HepG2 (cell line): ENCODE results near the gene SNRPN. TPM values are rescaled to one million over a fixed set of nuclear protein-coding genes. Genes with fewer than 3 reads are reported as not detected.

Source experiments
- ATAC-seq: fragments of 200-7000 bp; cut with Tn5 transposase; 3 replicates; pipeline ENCODE4 v1.9.1; 2020; ENCODE audit warnings: mild to moderate bottlenecking, moderate library complexity
- BruUV-seq: library from RNA; stranded (reverse); fragments of 400-500 nt; replicated peaks from 2 replicates; lab custom pipeline; 2021; lab: Mats Ljungman, UMichigan
- CTCF ChIA-PET: fragments of 300-600 bp; formaldehyde crosslinking; extraction: SDS; loops from one replicate; lab custom pipeline; 2021; ENCODE audit warnings: low total read pairs, inconsistent platforms, low intra/inter-chr PET ratio; lab: Yijun Ruan, JAX
- POLR2A ChIA-PET: fragments of 350-600 bp; sonication (Branson Sonifier 250); formaldehyde crosslinking; loops from one replicate; lab custom pipeline; 2020; ENCODE audit warnings: antibody characterized with exemption, inconsistent platforms; lab: Yijun Ruan, JAX
- DNase-seq: peaks from one replicate; pipeline ENCODE4 v3.0.0-alpha.2; 2015; ENCODE audit warnings: low spot score
- FAIRE-seq: peaks from 3 replicates; lab custom pipeline; 2011; peaks lifted over from hg19 to GRCh38; lab: Jason Lieb, UNC
- H2AFZ ChIP-seq: one replicate; pipeline ENCODE4 v1.6.1; 2011; ENCODE audit warnings: low read length, inconsistent platforms
- H3K27ac ChIP-seq: fragments of 300-600 bp; 3 replicates; pipeline ENCODE4 v1.8.0; 2011; ENCODE audit warnings: mixed run types, mild to moderate bottlenecking, mixed read lengths, low read length, inconsistent platforms; ENCODE audit not compliant: insufficient read depth; ENCODE audit errors: extremely low read length
- H3K27me3 ChIP-seq, 2 experiments: fragments of 200-600 bp in 1 of 2; 2 replicates in 1 of 2; 3 replicates in 1 of 2; pipeline versions ENCODE4 v1.6.0 to v1.8.0; 2011; ENCODE audit warnings: low read length in 2 of 2, mild to moderate bottlenecking in 2 of 2, moderate library complexity in 2 of 2, inconsistent platforms in 1 of 2; ENCODE audit not compliant: insufficient read depth in 2 of 2, control insufficient read depth in 1 of 2
- H3K36me3 ChIP-seq, 2 experiments: fragments of 200-600 bp in 1 of 2; replicated peaks in 1 of 2; 2 replicates in 1 of 2; 3 replicates in 1 of 2; pipeline versions ENCODE4 v1.5.1 to v1.8.0; 2011; ENCODE audit warnings: low read length in 2 of 2, inconsistent platforms in 1 of 2; ENCODE audit not compliant: insufficient read depth in 2 of 2, control insufficient read depth in 1 of 2
- H3K4me1 ChIP-seq: 2 replicates; pipeline ENCODE4 v1.5.1; 2012; ENCODE audit warnings: low read length, inconsistent platforms; ENCODE audit not compliant: insufficient read depth
- H3K4me2 ChIP-seq: 2 replicates; pipeline ENCODE4 v1.6.0; 2011; ENCODE audit warnings: low read depth, low read length, inconsistent platforms
- H3K4me3 ChIP-seq, 3 experiments: fragments of 200-600 bp in 1 of 3; sonication (generic), shearing (Covaris generic) in 1 of 3; replicated peaks in 1 of 3; 2 replicates each; pipeline ENCODE4 v1.5.1; 2011 to 2016; ENCODE audit warnings: low read length in 3 of 3, inconsistent platforms in 2 of 3, low read depth in 2 of 3, mild to moderate bottlenecking in 2 of 3, control low read depth in 1 of 3, mixed read lengths in 1 of 3; ENCODE audit not compliant: insufficient read depth in 1 of 3
- H3K79me2 ChIP-seq: one replicate; pipeline ENCODE4 v1.6.1; 2011; ENCODE audit warnings: low read length, inconsistent platforms; ENCODE audit not compliant: insufficient read depth
- H3K9ac ChIP-seq: 2 replicates; pipeline ENCODE4 v1.6.0; 2011; ENCODE audit warnings: mild to moderate bottlenecking, low read depth, low read length, inconsistent platforms; ENCODE audit not compliant: insufficient read depth
- H3K9me3 ChIP-seq: 2 replicates; pipeline ENCODE4 v1.5.1; 2012; ENCODE audit warnings: mild to moderate bottlenecking, low read length
- H4K20me1 ChIP-seq: 2 replicates; pipeline ENCODE4 v1.6.0; 2011; ENCODE audit warnings: inconsistent platforms, mild to moderate bottlenecking, low read length, moderate library complexity; ENCODE audit not compliant: insufficient read depth
- CHCHD3 ChIP-seq: sonication (generic); formaldehyde crosslinking; IDR thresholded peaks from 2 replicates; pipeline ENCODE4 v1.8.0; 2022; ENCODE audit warnings: mild to moderate bottlenecking, missing genetic modification reagents, moderate library complexity
- HDAC1 ChIP-seq: sonication (generic); formaldehyde crosslinking; IDR thresholded peaks from 2 replicates; pipeline ENCODE4 v1.5.1; 2020; ENCODE audit warnings: mild to moderate bottlenecking, missing genetic modification reagents
- HNRNPL ChIP-seq: fragments of 200-400 bp; formaldehyde crosslinking; IDR thresholded peaks from 2 replicates; pipeline ENCODE4 v1.6.1; 2017; ENCODE audit warnings: mild to moderate bottlenecking, low read depth, low read length
- POLR2G ChIP-seq: fragments of 200-400 bp; formaldehyde crosslinking; IDR thresholded peaks from 2 replicates; pipeline ENCODE4 v1.6.1; 2018; ENCODE audit warnings: mild to moderate bottlenecking, low read depth, low read length, moderate library complexity
- XBP1 ChIP-seq: sonication (generic); formaldehyde crosslinking; IDR thresholded peaks from 2 replicates; pipeline ENCODE4 v1.5.0; 2020; ENCODE audit warnings: missing genetic modification reagents
- ZMYM4 ChIP-seq: sonication (generic); formaldehyde crosslinking; IDR thresholded peaks from 2 replicates; pipeline ENCODE4 v1.8.1; 2023; ENCODE audit warnings: mild to moderate bottlenecking, missing genetic modification reagents
- ZNF430 ChIP-seq: sonication (generic); formaldehyde crosslinking; IDR thresholded peaks from 2 replicates; pipeline ENCODE4 v1.9.0; 2021; ENCODE audit warnings: mild to moderate bottlenecking, missing genetic modification reagents
- ZSCAN21 ChIP-seq: sonication (generic); formaldehyde crosslinking; IDR thresholded peaks from 2 replicates; pipeline ENCODE4 v1.8.0; 2022; ENCODE audit warnings: mild to moderate bottlenecking, missing genetic modification reagents, moderate library complexity, borderline replicate concordance
- WGBS: methylation state at CpG from one replicate; pipeline ENCODE4 v1.1.6; 2017; ENCODE audit warnings: low lambda C conversion rate; 5-methylcytosine and 5-hydroxymethylcytosine counted together
- in situ Hi-C: cut with HindIII; loops from 2 replicates; pipeline ENCODE4 v1.10.0; 2017; ENCODE audit warnings: low pct_unique_long_range_greater_than_20kb; ENCODE audit not compliant: extremely low pct_ligation_motif_present
- intact Hi-C: fragments of 100-400 bp; cut with micrococcal nuclease; formaldehyde crosslinking; loops from one replicate; pipeline ENCODE4 v1.10.0; 2022; ENCODE audit not compliant: unreplicated experiment
- polyA plus RNA-seq, 8 experiments: library from polyadenylated mRNA; depleted of rRNA in 3 of 8; stranded (reverse) in 7 of 8; unstranded in 1 of 8; fragments of >200 nt; fragmentation: Illumina TruSeq in 4 of 8; extraction: Trizol in 4 of 8; gene quantifications; 2 replicates each; pipeline versions ENCODE4 v1.2.1 to v1.2.3, GENCODE V29; 2011 to 2016; ENCODE audit warnings: low read depth in 4 of 8, missing spikeins in 1 of 8, mixed read lengths in 1 of 8; ENCODE audit not compliant: insufficient read depth in 1 of 8
- total RNA-seq, 5 experiments: library from RNA; depleted of rRNA; stranded (reverse); fragments of >200 nt; fragmentation: Illumina TruSeq; extraction: Trizol; gene quantifications; 2 replicates each; pipeline ENCODE4 v1.2.3, GENCODE V29; 2016; ENCODE audit warnings: low read depth in 1 of 5
- TF ChIP-seq, protein P1 (sequence below): sonication (generic); formaldehyde crosslinking; IDR thresholded peaks from 2 replicates; pipeline ENCODE4 v1.9.0; 2022; ENCODE audit warnings: missing genetic modification reagents, mild to moderate bottlenecking, borderline replicate concordance
- TF ChIP-seq, protein P2 (sequence below): sonication (generic); formaldehyde crosslinking; IDR thresholded peaks from 2 replicates; pipeline ENCODE4 v1.5.1; 2020; ENCODE audit warnings: mild to moderate bottlenecking, missing genetic modification reagents, borderline replicate concordance
- TF ChIP-seq, protein P3 (sequence below): sonication (generic); formaldehyde crosslinking; IDR thresholded peaks from 2 replicates; pipeline ENCODE4 v1.5.1; 2020; ENCODE audit warnings: mild to moderate bottlenecking, missing genetic modification reagents, moderate library complexity

The SNRPN gene
- total and polyA plus RNA-seq, 2 of the 13 experiments (the other 11 are each of a cell fraction or from before 2014, with no cell fraction given), result 133 to 212 TPM

- no peak for FAIRE-seq
- peak overlapping the region; percentile 75 for H3K4me2 ChIP-seq
- H3K4me1 ChIP-seq, result peaks cover 44% of the 10 kb centered on the region
- H3K9ac ChIP-seq, result peak overlapping the region; percentile 84
- ChIA-PET CTCF (no interaction called here), POLR2A (interaction anchor here (0.8 to 1.2 kb wide), 5 partner anchors 11 to 52 kb away, joined by 3 to 4 read pairs (median 3); no protein-coding TSS in a partner anchor)
- H3K4me3 ChIP-seq, result peak overlapping the region; percentile 82 to 96 (median 90)
- H3K27me3 ChIP-seq, result no peaks in the 10 kb centered on the region; a peak in 1 of 5 replicates
- peak overlapping the region; percentile 76 for H3K27ac ChIP-seq
- H3K36me3 ChIP-seq, result no peaks in the 10 kb centered on the region
- intact Hi-C loops, result loop anchor here (5.0 kb wide), 1 partner anchor 54 kb away; no protein-coding TSS in a partner anchor
- H2AFZ ChIP-seq, result no peak overlapping the region
- peak; percentile 84 for ATAC-seq
- no TSS peak for BruUV-seq
- in situ Hi-C loops, result no loop called here
- peaks cover 44% of the 10 kb centered on the region for H3K9me3 ChIP-seq
- 34% methylated on average over 11 of the region's 28 CpGs for WGBS
- DNase-seq, result peak; percentile 59
- H4K20me1 ChIP-seq, result peaks cover 17% of the 10 kb centered on the region
- peaks cover 62% of the 10 kb centered on the region for H3K79me2 ChIP-seq
- TF ChIP-seq, protein P1, sequence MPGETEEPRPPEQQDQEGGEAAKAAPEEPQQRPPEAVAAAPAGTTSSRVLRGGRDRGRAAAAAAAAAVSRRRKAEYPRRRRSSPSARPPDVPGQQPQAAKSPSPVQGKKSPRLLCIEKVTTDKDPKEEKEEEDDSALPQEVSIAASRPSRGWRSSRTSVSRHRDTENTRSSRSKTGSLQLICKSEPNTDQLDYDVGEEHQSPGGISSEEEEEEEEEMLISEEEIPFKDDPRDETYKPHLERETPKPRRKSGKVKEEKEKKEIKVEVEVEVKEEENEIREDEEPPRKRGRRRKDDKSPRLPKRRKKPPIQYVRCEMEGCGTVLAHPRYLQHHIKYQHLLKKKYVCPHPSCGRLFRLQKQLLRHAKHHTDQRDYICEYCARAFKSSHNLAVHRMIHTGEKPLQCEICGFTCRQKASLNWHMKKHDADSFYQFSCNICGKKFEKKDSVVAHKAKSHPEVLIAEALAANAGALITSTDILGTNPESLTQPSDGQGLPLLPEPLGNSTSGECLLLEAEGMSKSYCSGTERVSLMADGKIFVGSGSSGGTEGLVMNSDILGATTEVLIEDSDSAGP (CRISPR knock-in tag), result peak; percentile 48; the same call in 1 of the 2 replicates
- TF ChIP-seq ZSCAN21 (peak; percentile 31; the same call in 1 of the 2 replicates), POLR2G (peak; percentile 57; the same call in 1 of the 2 replicates), HNRNPL (0 out of 2 replicates have a peak, but pooled peaks have one; percentile 59), ZMYM4 (CRISPR knock-in tag) (peak; percentile 30), HDAC1 (CRISPR knock-in tag) (peak; percentile 50), ZNF430 (CRISPR knock-in tag) (0 out of 2 replicates have a peak, but pooled peaks have one; percentile 48), CHCHD3 (no peak), XBP1 (no peak)
- TF ChIP-seq, protein P2, sequence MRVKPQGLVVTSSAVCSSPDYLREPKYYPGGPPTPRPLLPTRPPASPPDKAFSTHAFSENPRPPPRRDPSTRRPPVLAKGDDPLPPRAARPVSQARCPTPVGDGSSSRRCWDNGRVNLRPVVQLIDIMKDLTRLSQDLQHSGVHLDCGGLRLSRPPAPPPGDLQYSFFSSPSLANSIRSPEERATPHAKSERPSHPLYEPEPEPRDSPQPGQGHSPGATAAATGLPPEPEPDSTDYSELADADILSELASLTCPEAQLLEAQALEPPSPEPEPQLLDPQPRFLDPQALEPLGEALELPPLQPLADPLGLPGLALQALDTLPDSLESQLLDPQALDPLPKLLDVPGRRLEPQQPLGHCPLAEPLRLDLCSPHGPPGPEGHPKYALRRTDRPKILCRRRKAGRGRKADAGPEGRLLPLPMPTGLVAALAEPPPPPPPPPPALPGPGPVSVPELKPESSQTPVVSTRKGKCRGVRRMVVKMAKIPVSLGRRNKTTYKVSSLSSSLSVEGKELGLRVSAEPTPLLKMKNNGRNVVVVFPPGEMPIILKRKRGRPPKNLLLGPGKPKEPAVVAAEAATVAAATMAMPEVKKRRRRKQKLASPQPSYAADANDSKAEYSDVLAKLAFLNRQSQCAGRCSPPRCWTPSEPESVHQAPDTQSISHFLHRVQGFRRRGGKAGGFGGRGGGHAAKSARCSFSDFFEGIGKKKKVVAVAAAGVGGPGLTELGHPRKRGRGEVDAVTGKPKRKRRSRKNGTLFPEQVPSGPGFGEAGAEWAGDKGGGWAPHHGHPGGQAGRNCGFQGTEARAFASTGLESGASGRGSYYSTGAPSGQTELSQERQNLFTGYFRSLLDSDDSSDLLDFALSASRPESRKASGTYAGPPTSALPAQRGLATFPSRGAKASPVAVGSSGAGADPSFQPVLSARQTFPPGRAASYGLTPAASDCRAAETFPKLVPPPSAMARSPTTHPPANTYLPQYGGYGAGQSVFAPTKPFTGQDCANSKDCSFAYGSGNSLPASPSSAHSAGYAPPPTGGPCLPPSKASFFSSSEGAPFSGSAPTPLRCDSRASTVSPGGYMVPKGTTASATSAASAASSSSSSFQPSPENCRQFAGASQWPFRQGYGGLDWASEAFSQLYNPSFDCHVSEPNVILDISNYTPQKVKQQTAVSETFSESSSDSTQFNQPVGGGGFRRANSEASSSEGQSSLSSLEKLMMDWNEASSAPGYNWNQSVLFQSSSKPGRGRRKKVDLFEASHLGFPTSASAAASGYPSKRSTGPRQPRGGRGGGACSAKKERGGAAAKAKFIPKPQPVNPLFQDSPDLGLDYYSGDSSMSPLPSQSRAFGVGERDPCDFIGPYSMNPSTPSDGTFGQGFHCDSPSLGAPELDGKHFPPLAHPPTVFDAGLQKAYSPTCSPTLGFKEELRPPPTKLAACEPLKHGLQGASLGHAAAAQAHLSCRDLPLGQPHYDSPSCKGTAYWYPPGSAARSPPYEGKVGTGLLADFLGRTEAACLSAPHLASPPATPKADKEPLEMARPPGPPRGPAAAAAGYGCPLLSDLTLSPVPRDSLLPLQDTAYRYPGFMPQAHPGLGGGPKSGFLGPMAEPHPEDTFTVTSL, result 0 out of 2 replicates have a peak, but pooled peaks have one; percentile 29
- TF ChIP-seq, protein P3, sequence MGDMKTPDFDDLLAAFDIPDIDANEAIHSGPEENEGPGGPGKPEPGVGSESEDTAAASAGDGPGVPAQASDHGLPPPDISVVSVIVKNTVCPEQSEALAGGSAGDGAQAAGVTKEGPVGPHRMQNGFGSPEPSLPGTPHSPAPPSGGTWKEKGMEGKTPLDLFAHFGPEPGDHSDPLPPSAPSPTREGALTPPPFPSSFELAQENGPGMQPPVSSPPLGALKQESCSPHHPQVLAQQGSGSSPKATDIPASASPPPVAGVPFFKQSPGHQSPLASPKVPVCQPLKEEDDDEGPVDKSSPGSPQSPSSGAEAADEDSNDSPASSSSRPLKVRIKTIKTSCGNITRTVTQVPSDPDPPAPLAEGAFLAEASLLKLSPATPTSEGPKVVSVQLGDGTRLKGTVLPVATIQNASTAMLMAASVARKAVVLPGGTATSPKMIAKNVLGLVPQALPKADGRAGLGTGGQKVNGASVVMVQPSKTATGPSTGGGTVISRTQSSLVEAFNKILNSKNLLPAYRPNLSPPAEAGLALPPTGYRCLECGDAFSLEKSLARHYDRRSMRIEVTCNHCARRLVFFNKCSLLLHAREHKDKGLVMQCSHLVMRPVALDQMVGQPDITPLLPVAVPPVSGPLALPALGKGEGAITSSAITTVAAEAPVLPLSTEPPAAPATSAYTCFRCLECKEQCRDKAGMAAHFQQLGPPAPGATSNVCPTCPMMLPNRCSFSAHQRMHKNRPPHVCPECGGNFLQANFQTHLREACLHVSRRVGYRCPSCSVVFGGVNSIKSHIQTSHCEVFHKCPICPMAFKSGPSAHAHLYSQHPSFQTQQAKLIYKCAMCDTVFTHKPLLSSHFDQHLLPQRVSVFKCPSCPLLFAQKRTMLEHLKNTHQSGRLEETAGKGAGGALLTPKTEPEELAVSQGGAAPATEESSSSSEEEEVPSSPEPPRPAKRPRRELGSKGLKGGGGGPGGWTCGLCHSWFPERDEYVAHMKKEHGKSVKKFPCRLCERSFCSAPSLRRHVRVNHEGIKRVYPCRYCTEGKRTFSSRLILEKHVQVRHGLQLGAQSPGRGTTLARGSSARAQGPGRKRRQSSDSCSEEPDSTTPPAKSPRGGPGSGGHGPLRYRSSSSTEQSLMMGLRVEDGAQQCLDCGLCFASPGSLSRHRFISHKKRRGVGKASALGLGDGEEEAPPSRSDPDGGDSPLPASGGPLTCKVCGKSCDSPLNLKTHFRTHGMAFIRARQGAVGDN (CRISPR knock-in tag), result peak; percentile 77
Observed at GRCh38 chr15:24956111-24956838, 1.5 kb downstream of the SNRPN start.
